ENCODE results near the gene GIMD1.

Gene GIMD1

DNA sequence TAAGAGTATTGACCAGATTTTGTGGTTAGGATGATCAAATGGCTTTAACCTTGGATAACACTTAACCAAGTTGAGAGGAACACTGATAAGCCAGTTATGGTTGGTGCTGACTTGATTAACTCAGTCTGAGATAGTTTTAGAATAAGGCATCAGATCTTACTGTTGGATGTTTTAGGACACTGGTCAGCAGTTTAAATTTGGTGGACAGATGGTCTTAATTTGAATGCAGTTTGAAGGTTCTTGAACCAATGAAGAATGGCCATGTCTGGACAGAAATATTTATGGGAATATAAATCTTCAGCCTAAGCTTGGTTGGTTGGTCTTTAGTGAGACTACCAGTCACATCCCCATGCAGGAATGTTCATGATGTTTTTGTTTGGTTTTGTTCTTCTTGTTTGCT, 2.6 kb upstream of the GIMD1 start:
- Histone ChIP-seq H3K36me3 (ENCODE audit: control insufficient read depth, insufficient read depth, low read length) (no peaks in the 10 kb centered on the region), H3K9ac (ENCODE audit: low read length) (no peak overlapping the region), H3K27me3 (ENCODE audit: control insufficient read depth, insufficient read depth, low read length) (no peaks in the 10 kb centered on the region), H3K4me1 (ENCODE audit: control insufficient read depth, insufficient read depth, low read length) (peaks cover 6% of the 10 kb centered on the region; the same call in 1 of the 2 replicates), H3K9me3 (ENCODE audit: control insufficient read depth, insufficient read depth, low read depth, low read length) (no peaks in the 10 kb centered on the region), H3K4me3 (ENCODE audit: low read depth, low read length) (no peak overlapping the region), H3K27ac (ENCODE audit: low read depth, low read length) (no peak overlapping the region)

- Histone ChIP-seq H3K27ac (ENCODE audit: low read depth, low read length) (no peak overlapping the region), H3K9me3 (ENCODE audit: control insufficient read depth, insufficient read depth, low read depth, low read length) (no peaks in the 10 kb centered on the region), H3K27me3 (ENCODE audit: control insufficient read depth, insufficient read depth, low read length) (no peaks in the 10 kb centered on the region), H3K4me3 (ENCODE audit: low read depth, low read length) (no peak overlapping the region), H3K4me1 (ENCODE audit: control insufficient read depth, insufficient read depth, low read length) (peaks cover 6% of the 10 kb centered on the region; the same call in 1 of the 2 replicates), H3K36me3 (ENCODE audit: control insufficient read depth, insufficient read depth, low read length) (no peaks in the 10 kb centered on the region), H3K9ac (ENCODE audit: low read length) (no peak overlapping the region)
These were observed 1.6 kb upstream of the GIMD1 start for GRCh38 chr4:106370214-106370613.

DNA sequence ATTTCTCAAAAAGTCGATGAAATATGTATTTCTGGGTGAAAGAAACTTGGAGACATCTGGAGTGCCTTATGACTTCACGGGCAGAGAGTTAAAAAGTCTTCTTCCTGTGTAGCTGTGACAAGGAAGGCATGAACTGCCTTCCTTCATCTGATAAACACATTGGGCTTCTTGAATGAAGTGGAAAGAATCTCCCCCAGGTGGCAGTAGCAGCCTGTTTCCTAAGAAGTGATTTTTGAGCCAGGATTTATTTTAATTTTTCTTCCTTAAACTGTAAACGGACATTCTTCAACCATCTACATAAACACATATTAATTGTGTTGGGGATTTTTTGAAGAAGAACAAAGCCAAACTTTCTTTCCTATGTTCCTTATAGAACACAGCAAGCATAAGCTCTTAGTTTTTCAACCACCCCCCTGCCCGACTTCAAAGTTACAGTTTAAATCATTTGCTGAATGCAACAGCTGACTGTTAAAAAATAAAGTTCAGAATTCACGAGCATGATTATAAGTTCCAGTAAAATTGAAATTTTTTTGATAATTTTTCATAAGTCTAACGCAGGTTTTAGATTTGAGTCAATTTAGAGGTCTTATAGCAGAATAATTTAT, 980 bp upstream of the GIMD1 start:
- no peak overlapping the region for H3K4me3 ChIP-seq (ENCODE audit: low read depth, low read length)
- no peak overlapping the region for H3K9ac ChIP-seq (ENCODE audit: low read length)
- H3K9me3 ChIP-seq (ENCODE audit: control insufficient read depth, insufficient read depth, low read depth, low read length): no peaks in the 10 kb centered on the region
- no peaks in the 10 kb centered on the region for H3K27me3 ChIP-seq (ENCODE audit: control insufficient read depth, insufficient read depth, low read length)
- H3K4me1 ChIP-seq (ENCODE audit: control insufficient read depth, insufficient read depth, low read length): peaks cover 6% of the 10 kb centered on the region; the same call in 1 of the 2 replicates
- H3K36me3 ChIP-seq (ENCODE audit: control insufficient read depth, insufficient read depth, low read length): no peaks in the 10 kb centered on the region
- H3K27ac ChIP-seq (ENCODE audit: low read depth, low read length): no peak overlapping the region

GRCh38 chr4:106367072-106367471, 1.5 kb downstream of the GIMD1 start:
- no peak overlapping the region for H3K9ac ChIP-seq (ENCODE audit: low read length)
- no peaks in the 10 kb centered on the region for H3K9me3 ChIP-seq (ENCODE audit: control insufficient read depth, insufficient read depth, low read depth, low read length)
- peaks cover 10% of the 10 kb centered on the region for H3K4me1 ChIP-seq (ENCODE audit: control insufficient read depth, insufficient read depth, low read length)
- H3K36me3 ChIP-seq (ENCODE audit: control insufficient read depth, insufficient read depth, low read length): no peaks in the 10 kb centered on the region
- no peak overlapping the region for H3K27ac ChIP-seq (ENCODE audit: low read depth, low read length)
- no peaks in the 10 kb centered on the region for H3K27me3 ChIP-seq (ENCODE audit: control insufficient read depth, insufficient read depth, low read length)
- H3K4me3 ChIP-seq (ENCODE audit: low read depth, low read length): no peak overlapping the region

GRCh38 chr4:106366026-106366425, 2.6 kb downstream of the GIMD1 start:
- no peaks in the 10 kb centered on the region for H3K36me3 ChIP-seq (ENCODE audit: control insufficient read depth, insufficient read depth, low read length)
- no peak overlapping the region for H3K27ac ChIP-seq (ENCODE audit: low read depth, low read length)
- no peak overlapping the region for H3K4me3 ChIP-seq (ENCODE audit: low read depth, low read length)
- peaks cover 10% of the 10 kb centered on the region for H3K4me1 ChIP-seq (ENCODE audit: control insufficient read depth, insufficient read depth, low read length)
- H3K9ac ChIP-seq (ENCODE audit: low read length): no peak overlapping the region
- H3K27me3 ChIP-seq (ENCODE audit: control insufficient read depth, insufficient read depth, low read length): no peaks in the 10 kb centered on the region
- no peaks in the 10 kb centered on the region for H3K9me3 ChIP-seq (ENCODE audit: control insufficient read depth, insufficient read depth, low read depth, low read length)

GRCh38 chr4:106365613-106366012, 3.0 kb downstream of the GIMD1 start:
- Histone ChIP-seq H3K4me3 (ENCODE audit: low read depth, low read length) (no peak overlapping the region), H3K36me3 (ENCODE audit: control insufficient read depth, insufficient read depth, low read length) (no peaks in the 10 kb centered on the region), H3K27ac (ENCODE audit: low read depth, low read length) (no peak overlapping the region), H3K27me3 (ENCODE audit: control insufficient read depth, insufficient read depth, low read length) (no peaks in the 10 kb centered on the region), H3K9ac (ENCODE audit: low read length) (no peak overlapping the region), H3K9me3 (ENCODE audit: control insufficient read depth, insufficient read depth, low read depth, low read length) (no peaks in the 10 kb centered on the region), H3K4me1 (ENCODE audit: control insufficient read depth, insufficient read depth, low read length) (peaks cover 10% of the 10 kb centered on the region)

DNA sequence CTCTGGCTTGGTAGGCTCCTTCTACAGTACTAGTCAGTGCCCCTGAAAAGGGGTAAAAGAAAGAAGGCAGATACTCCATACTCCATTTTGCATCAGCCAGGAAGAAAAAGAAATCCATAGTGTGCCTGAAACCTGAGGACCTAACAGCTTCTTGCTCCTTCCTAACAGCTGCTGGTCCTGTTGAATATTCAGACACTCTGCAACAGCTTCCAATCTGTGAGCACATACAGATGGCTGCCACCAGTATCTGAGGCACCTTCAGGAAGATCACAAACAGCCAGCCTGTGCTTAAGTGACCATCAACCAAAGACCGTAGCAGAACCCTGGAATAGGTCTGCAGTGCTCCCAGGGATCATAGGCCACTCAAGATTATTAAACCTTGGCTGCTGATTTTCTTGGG, 4.3 kb downstream of the GIMD1 start:
- peaks cover 4% of the 10 kb centered on the region for H3K4me1 ChIP-seq (ENCODE audit: control insufficient read depth, insufficient read depth, low read length)
- H3K9me3 ChIP-seq (ENCODE audit: control insufficient read depth, insufficient read depth, low read depth, low read length): no peaks in the 10 kb centered on the region
- no peak overlapping the region for H3K9ac ChIP-seq (ENCODE audit: low read length)
- no peak overlapping the region for H3K4me3 ChIP-seq (ENCODE audit: low read depth, low read length)
- H3K27me3 ChIP-seq (ENCODE audit: control insufficient read depth, insufficient read depth, low read length): no peaks in the 10 kb centered on the region
- no peak overlapping the region for H3K27ac ChIP-seq (ENCODE audit: low read depth, low read length)
- H3K36me3 ChIP-seq (ENCODE audit: control insufficient read depth, insufficient read depth, low read length): no peaks in the 10 kb centered on the region

DNA sequence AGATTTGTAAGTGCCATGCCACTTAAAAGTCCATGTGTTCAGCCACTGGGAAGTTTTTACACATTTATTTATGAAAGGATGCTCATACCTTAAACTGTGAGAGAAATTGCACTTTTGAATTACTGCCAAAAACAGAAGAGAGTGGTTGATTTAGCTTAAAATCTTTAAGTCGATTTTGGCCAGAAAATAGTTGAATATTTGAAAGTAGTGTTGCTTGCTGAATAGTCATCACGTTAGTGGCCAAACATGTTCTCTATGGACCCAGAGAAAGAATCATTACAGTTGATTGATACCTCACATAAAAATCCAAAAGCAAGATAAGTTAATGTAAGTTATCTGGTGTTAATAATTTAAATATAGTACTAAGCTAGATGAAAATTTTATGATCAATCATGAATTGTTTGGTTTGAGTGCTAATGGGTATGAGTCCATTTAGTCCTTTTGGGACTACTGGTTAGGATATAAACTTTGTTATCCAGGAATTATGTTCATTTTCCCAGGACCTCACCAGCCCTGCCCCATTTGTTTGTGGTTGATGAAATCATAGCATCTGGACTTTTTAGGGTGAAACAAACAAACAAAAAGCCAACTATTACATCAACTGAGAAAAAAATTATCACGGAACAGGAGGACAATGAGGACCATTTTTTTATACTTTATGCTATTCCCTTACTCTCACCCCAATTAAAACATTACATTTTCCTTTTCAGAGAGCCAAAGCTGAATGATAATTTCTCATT, 6.3 kb downstream of the GIMD1 start:
- no peaks in the 10 kb centered on the region for H3K36me3 ChIP-seq (ENCODE audit: control insufficient read depth, insufficient read depth, low read length)
- H3K4me3 ChIP-seq (ENCODE audit: low read depth, low read length): no peak overlapping the region
- H3K27me3 ChIP-seq (ENCODE audit: control insufficient read depth, insufficient read depth, low read length): no peaks in the 10 kb centered on the region
- H3K9ac ChIP-seq (ENCODE audit: low read length): no peak overlapping the region
- peaks cover 4% of the 10 kb centered on the region for H3K4me1 ChIP-seq (ENCODE audit: control insufficient read depth, insufficient read depth, low read length)
- H3K9me3 ChIP-seq (ENCODE audit: control insufficient read depth, insufficient read depth, low read depth, low read length): no peaks in the 10 kb centered on the region
- no peak overlapping the region for H3K27ac ChIP-seq (ENCODE audit: low read depth, low read length)

DNA sequence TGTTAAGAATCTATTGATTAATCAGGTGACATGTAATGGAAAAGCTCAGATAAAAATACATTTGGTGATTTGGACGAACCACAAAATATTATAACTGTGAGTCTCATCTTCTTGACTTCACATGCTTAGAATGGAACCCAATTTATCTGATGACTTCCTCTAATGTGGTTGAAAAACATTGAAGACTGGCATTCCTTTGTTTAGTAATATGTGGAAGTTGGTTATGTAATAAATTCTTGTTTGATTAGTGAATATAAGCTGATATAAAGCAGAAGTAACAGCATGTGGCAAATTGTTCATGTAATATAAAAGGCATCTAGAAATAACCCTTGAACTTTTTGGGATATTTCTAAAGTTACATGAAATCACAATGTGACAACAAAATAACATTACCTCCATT, 9.7 kb downstream of the GIMD1 start:
- H3K27me3 ChIP-seq (ENCODE audit: control insufficient read depth, insufficient read depth, low read length): no peaks in the 10 kb centered on the region
- no peaks in the 10 kb centered on the region for H3K36me3 ChIP-seq (ENCODE audit: control insufficient read depth, insufficient read depth, low read length)
- no peak overlapping the region for H3K4me3 ChIP-seq (ENCODE audit: low read depth, low read length)
- H3K9ac ChIP-seq (ENCODE audit: low read length): no peak overlapping the region
- no peaks in the 10 kb centered on the region for H3K9me3 ChIP-seq (ENCODE audit: control insufficient read depth, insufficient read depth, low read depth, low read length)
- no peaks in the 10 kb centered on the region for H3K4me1 ChIP-seq (ENCODE audit: control insufficient read depth, insufficient read depth, low read length)
- no peak overlapping the region for H3K27ac ChIP-seq (ENCODE audit: low read depth, low read length)

DNA sequence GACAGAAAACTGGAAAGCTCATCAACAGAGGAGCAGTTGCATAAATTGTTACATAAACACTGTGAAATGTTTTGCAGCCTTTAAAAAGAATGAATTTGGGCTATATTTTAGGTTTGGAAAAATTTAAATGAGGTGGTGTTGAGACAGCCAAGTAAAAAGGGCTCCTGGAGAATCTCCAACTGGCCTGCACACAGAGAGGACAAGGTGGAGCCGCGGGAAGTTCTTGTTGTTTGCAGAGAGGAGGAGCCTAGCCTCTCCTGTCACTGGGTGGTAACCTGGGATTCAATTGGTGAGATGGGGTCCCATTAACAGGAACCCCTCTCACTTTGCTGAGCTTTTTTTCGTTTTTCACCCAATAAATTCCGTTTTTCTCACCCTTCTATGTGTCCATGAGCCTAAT, 13.4 kb downstream of the GIMD1 start:
- no peak overlapping the region for H3K9ac ChIP-seq (ENCODE audit: low read length)
- H3K9me3 ChIP-seq (ENCODE audit: control insufficient read depth, insufficient read depth, low read depth, low read length): no peaks in the 10 kb centered on the region
- no peaks in the 10 kb centered on the region for H3K27me3 ChIP-seq (ENCODE audit: control insufficient read depth, insufficient read depth, low read length)
- no peaks in the 10 kb centered on the region for H3K36me3 ChIP-seq (ENCODE audit: control insufficient read depth, insufficient read depth, low read length)
- H3K4me3 ChIP-seq (ENCODE audit: low read depth, low read length): no peak overlapping the region
- H3K27ac ChIP-seq (ENCODE audit: low read depth, low read length): no peak overlapping the region
- H3K4me1 ChIP-seq (ENCODE audit: control insufficient read depth, insufficient read depth, low read length): no peaks in the 10 kb centered on the region

DNA sequence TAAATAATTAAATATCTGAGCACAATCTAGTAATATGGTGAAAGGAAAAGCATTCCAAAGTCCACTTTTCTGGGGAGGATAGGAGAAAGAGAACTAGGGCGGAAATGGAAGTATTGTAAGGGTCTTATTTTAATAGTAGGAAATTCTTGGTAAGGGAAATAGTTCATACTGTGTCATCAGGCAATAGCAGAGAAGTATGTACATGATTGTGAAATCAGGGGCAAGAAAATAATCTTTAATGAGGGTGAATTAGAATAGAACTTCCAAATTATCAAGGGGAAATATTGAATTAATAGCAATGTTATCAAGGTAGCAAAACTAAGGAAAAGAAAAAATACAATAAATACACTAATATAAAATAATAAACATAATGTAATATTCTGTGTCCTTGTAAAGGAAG, 14.8 kb downstream of the GIMD1 start:
- H3K9me3 ChIP-seq (ENCODE audit: control insufficient read depth, insufficient read depth, low read depth, low read length): no peaks in the 10 kb centered on the region

More for the DNA sequence above, 14.8 kb downstream of the GIMD1 start:
- Histone ChIP-seq H3K27ac (ENCODE audit: low read depth, low read length) (no peak overlapping the region), H3K4me1 (ENCODE audit: control insufficient read depth, insufficient read depth, low read length) (no peaks in the 10 kb centered on the region), H3K36me3 (ENCODE audit: control insufficient read depth, insufficient read depth, low read length) (peaks cover under 1% of the 10 kb centered on the region; the same call in 1 of the 2 replicates), H3K27me3 (ENCODE audit: control insufficient read depth, insufficient read depth, low read length) (no peaks in the 10 kb centered on the region), H3K4me3 (ENCODE audit: low read depth, low read length) (no peak overlapping the region), H3K9ac (ENCODE audit: low read length) (no peak overlapping the region)

All from HUES6 (cell line).